ENCODE measurements around the gene KLF12. TPM values are rescaled to one million over a fixed set of nuclear protein-coding genes. Genes with fewer than 3 reads are reported as not detected.

KLF12 gene
- total RNA-seq, 1 experiment from 2014 or later = 7.2 TPM

- no peaks in the 10 kb centered on the region for H3K36me3 Mint-ChIP-seq (ENCODE audit: insufficient read depth, unreplicated experiment)
- DNase-seq (ENCODE audit: unreplicated experiment) = no peak
- H3K4me3 Mint-ChIP-seq (ENCODE audit: unreplicated experiment) = no peak overlapping the region
- ChIA-PET CTCF (no interaction called here), POLR2A (interaction anchor here (0.5 kb wide), 1 partner anchor 20 kb away, joined by 3 read pairs; no protein-coding TSS in a partner anchor)
- peaks cover 30% of the 10 kb centered on the region for H3K9me3 Mint-ChIP-seq (ENCODE audit: unreplicated experiment)
- intact Hi-C loops (cut with micrococcal nuclease) = no loop called here
- H3K27me3 Mint-ChIP-seq (ENCODE audit: insufficient read depth, unreplicated experiment) = no peaks in the 10 kb centered on the region
- H3K4me1 Mint-ChIP-seq (ENCODE audit: insufficient read depth, unreplicated experiment) = peaks cover 9% of the 10 kb centered on the region
- H3K27ac Mint-ChIP-seq (ENCODE audit: low read depth, unreplicated experiment) = peak overlapping the region; percentile 39
- BruUV-seq (replicated peaks) = no TSS peak
- TF ChIP-seq CTCF (IDR thresholded peaks at IDR 0.05; ENCODE audit: unreplicated experiment) = no peak
These were observed 19.6 kb downstream of the KLF12 start for GRCh38 chr13:74114641-74115040.

- H3K27ac Mint-ChIP-seq (ENCODE audit: low read depth, unreplicated experiment) = peak overlapping the region; percentile 39
- TF ChIP-seq CTCF (IDR thresholded peaks at IDR 0.05; ENCODE audit: unreplicated experiment) = no peak
- intact Hi-C loops (cut with micrococcal nuclease) = no loop called here
- peaks cover 26% of the 10 kb centered on the region for H3K9me3 Mint-ChIP-seq (ENCODE audit: unreplicated experiment)
- H3K36me3 Mint-ChIP-seq (ENCODE audit: insufficient read depth, unreplicated experiment) = no peaks in the 10 kb centered on the region
- H3K4me3 Mint-ChIP-seq (ENCODE audit: unreplicated experiment) = no peak overlapping the region
- no TSS peak for BruUV-seq (replicated peaks)
- CTCF ChIA-PET = no interaction called here
- POLR2A ChIA-PET = no interaction called here
- peaks cover 12% of the 10 kb centered on the region for H3K4me1 Mint-ChIP-seq (ENCODE audit: insufficient read depth, unreplicated experiment)
- no peak for DNase-seq (ENCODE audit: unreplicated experiment)
- H3K27me3 Mint-ChIP-seq (ENCODE audit: insufficient read depth, unreplicated experiment) = no peaks in the 10 kb centered on the region
These were observed 20.0 kb downstream of the KLF12 start for GRCh38 chr13:74114202-74114601.

- H3K4me1 Mint-ChIP-seq (ENCODE audit: insufficient read depth, unreplicated experiment) = peaks cover 12% of the 10 kb centered on the region
- intact Hi-C loops (cut with micrococcal nuclease) = no loop called here
These were observed 22.0 kb downstream of the KLF12 start for GRCh38 chr13:74111901-74112824.

More at GRCh38 chr13:74111901-74112824, 22.0 kb downstream of the KLF12 start:
- no TSS peak for BruUV-seq (replicated peaks)
- Mint-ChIP-seq H3K27me3 (ENCODE audit: insufficient read depth, unreplicated experiment) (no peaks in the 10 kb centered on the region), H3K9me3 (ENCODE audit: unreplicated experiment) (peaks cover 9% of the 10 kb centered on the region), H3K4me3 (ENCODE audit: unreplicated experiment) (no peak overlapping the region), H3K27ac (ENCODE audit: low read depth, unreplicated experiment) (no peak overlapping the region), H3K36me3 (ENCODE audit: insufficient read depth, unreplicated experiment) (no peaks in the 10 kb centered on the region)
- DNase-seq (ENCODE audit: unreplicated experiment) = no peak
- TF ChIP-seq CTCF (IDR thresholded peaks at IDR 0.05; ENCODE audit: unreplicated experiment) = no peak
- POLR2A ChIA-PET = interaction anchor here (0.6 kb wide), 1 partner anchor 193 kb away, joined by 3 read pairs; no protein-coding TSS in a partner anchor
- CTCF ChIA-PET = no interaction called here

All from MCF 10A (cell line).